Stimulated activated CD8-positive, alpha-beta memory T cell treated with anti-CD3 and anti-CD28 coated beads, Interleukin-12 subunit alpha, Interleukin-12 subunit beta, amount 100 ng/mL, for 24 hours (primary cell): ENCODE measurements around the gene GSTM4.
A peak's percentile ranks its signal among the peaks of the same experiment; 100 is the strongest.
"Not testable (repeated sequence)": the region's sequence is repeated elsewhere in the genome, so short reads cannot be mapped to it uniquely, and the experiment has no call there.

ENCODE experiments used
- DNase-seq: peaks from one replicate; pipeline ENCODE4 v3.0.0-alpha.2; 2020; ENCODE audit errors: extremely low read depth

GSTM4 gene

GRCh38 chr1:109664671-109665070 lies 8.8 kb downstream of the GSTM4 start:
- no peak for DNase-seq

- DNase-seq: peak; percentile 41
Observed at GRCh38 chr1:109667452-109668122, 11.7 kb downstream of the GSTM4 start, which contains the start of gene GSTM2. Gene GSTM2 (plus strand): TSS chr1:109668057. CDS start chr1:109668116, 59 bp downstream.

- no peak for DNase-seq
Observed at GRCh38 chr1:109668123-109668775, 12.3 kb downstream of the GSTM4 start.

- DNase-seq: no peak
Observed at GRCh38 chr1:109669246-109669948, 13.5 kb downstream of the GSTM4 start.

GRCh38 chr1:109669949-109670302 lies 14.0 kb downstream of the GSTM4 start:
- DNase-seq: not testable (repeated sequence)

GRCh38 chr1:109671067-109671466 lies 15.2 kb downstream of the GSTM4 start:
- no peak for DNase-seq

GRCh38 chr1:109673861-109674260 lies 18.0 kb downstream of the GSTM4 start:
- DNase-seq: not testable (repeated sequence)

- DNase-seq: not testable (repeated sequence)
Observed at GRCh38 chr1:109676683-109677381, 20.9 kb downstream of the GSTM4 start.

- DNase-seq: no peak
Observed at GRCh38 chr1:109677459-109677858, 21.6 kb downstream of the GSTM4 start.

GRCh38 chr1:109678637-109679036 lies 22.7 kb downstream of the GSTM4 start:
- not testable (repeated sequence) for DNase-seq

- not testable (repeated sequence) for DNase-seq
Observed at GRCh38 chr1:109684777-109685176, 28.9 kb downstream of the GSTM4 start.

GRCh38 chr1:109685399-109685798 lies 29.5 kb downstream of the GSTM4 start:
- DNase-seq: not testable (repeated sequence)

GRCh38 chr1:109685890-109686289 lies 30.0 kb downstream of the GSTM4 start:
- DNase-seq: not testable (repeated sequence)

GRCh38 chr1:109687109-109687508 lies 31.2 kb downstream of the GSTM4 start:
- DNase-seq: not testable (repeated sequence)

GRCh38 chr1:109687641-109688499 lies 32.0 kb downstream of the GSTM4 start, which contains the start of gene GSTM1:
Gene GSTM1 (plus strand): TSS chr1:109687817. CDS start chr1:109687874, 57 bp downstream.
- no peak for DNase-seq

GRCh38 chr1:109689844-109690405 lies 34.0 kb downstream of the GSTM4 start:
- no peak for DNase-seq

GRCh38 chr1:109691759-109692158 lies 35.9 kb downstream of the GSTM4 start:
- DNase-seq: no peak

- DNase-seq: not testable (repeated sequence)
Observed at GRCh38 chr1:109694400-109694799, 38.5 kb downstream of the GSTM4 start.

GRCh38 chr1:109695138-109695537 lies 39.2 kb downstream of the GSTM4 start:
- not testable (repeated sequence) for DNase-seq

GRCh38 chr1:109697066-109697465 lies 41.2 kb downstream of the GSTM4 start:
- DNase-seq: no peak

GRCh38 chr1:109697861-109698260 lies 42.0 kb downstream of the GSTM4 start:
- DNase-seq: not testable (repeated sequence)
